H9 (cell line): ENCODE results near the gene SPRY2. TPM values are rescaled to one million over a fixed set of nuclear protein-coding genes. Genes with fewer than 3 reads are reported as not detected.

Experiments used
- DNase-seq: peaks from one replicate; pipeline ENCODE4 v3.0.0-alpha.2; 2017
- H2AFZ ChIP-seq: one replicate; pipeline ENCODE4 v1.6.1; 2013; ENCODE audit warnings: mild to moderate bottlenecking, low read length, control low read depth, moderate library complexity
- H2AK5ac ChIP-seq: 2 replicates; pipeline ENCODE4 v1.6.1; 2013; ENCODE audit warnings: low read length, control low read depth, mixed read lengths; ENCODE audit not compliant: insufficient read length
- H2BK120ac ChIP-seq: one replicate; pipeline ENCODE4 v1.6.1; 2013; ENCODE audit warnings: low read depth, mild to moderate bottlenecking, low read length, control low read depth, inconsistent platforms; ENCODE audit not compliant: poor library complexity, severe bottlenecking
- H2BK12ac ChIP-seq: 2 replicates; pipeline ENCODE4 v1.6.1; 2013; ENCODE audit warnings: low read length, control low read depth, mixed read lengths, low read depth; ENCODE audit not compliant: insufficient read length
- H2BK15ac ChIP-seq: 2 replicates; pipeline ENCODE4 v1.6.1; 2013; ENCODE audit warnings: low read depth, low read length, control low read depth
- H2BK20ac ChIP-seq: one replicate; pipeline ENCODE4 v1.6.1; 2013; ENCODE audit warnings: low read depth, mild to moderate bottlenecking, low read length, control low read depth, inconsistent platforms; ENCODE audit not compliant: poor library complexity, severe bottlenecking
- H2BK5ac ChIP-seq: 2 replicates; pipeline ENCODE4 v1.6.1; 2013; ENCODE audit warnings: low read length, control low read depth, mixed read lengths; ENCODE audit not compliant: insufficient read length
- H3K14ac ChIP-seq: 2 replicates; pipeline ENCODE4 v1.6.1; 2013; ENCODE audit warnings: low read length, control low read depth; ENCODE audit not compliant: insufficient read depth
- H3K18ac ChIP-seq: 2 replicates; pipeline ENCODE4 v1.6.1; 2013; ENCODE audit warnings: low read depth, mild to moderate bottlenecking, mixed read lengths, low read length, control low read depth; ENCODE audit not compliant: insufficient read length
- H3K23ac ChIP-seq: 2 replicates; pipeline ENCODE4 v1.6.1; 2013; ENCODE audit warnings: low read length, control low read depth, mixed read lengths, low read depth; ENCODE audit not compliant: insufficient read length
- H3K23me2 ChIP-seq: 2 replicates; pipeline ENCODE4 v1.6.1; 2013; ENCODE audit warnings: low read depth, mild to moderate bottlenecking, mixed read lengths, low read length, control low read depth; ENCODE audit not compliant: insufficient read length, poor library complexity, severe bottlenecking
- H3K27ac ChIP-seq: 2 replicates; pipeline ENCODE4 v1.5.1; 2013; ENCODE audit warnings: low read length, control low read depth, mixed read lengths, low read depth; ENCODE audit not compliant: insufficient read length
- H3K27me3 ChIP-seq: 2 replicates; pipeline ENCODE4 v1.6.1; 2013; ENCODE audit warnings: low read length, control low read depth, inconsistent platforms; ENCODE audit not compliant: insufficient read depth
- H3K4ac ChIP-seq: 2 replicates; pipeline ENCODE4 v1.6.1; 2013; ENCODE audit warnings: low read depth, mild to moderate bottlenecking, control low read depth, inconsistent platforms, low read length, moderate library complexity
- H3K4me1 ChIP-seq: 2 replicates; pipeline ENCODE4 v1.6.1; 2013; ENCODE audit warnings: low read length, control low read depth, inconsistent platforms; ENCODE audit not compliant: insufficient read depth
- H3K4me2 ChIP-seq: 2 replicates; pipeline ENCODE4 v1.6.1; 2013; ENCODE audit warnings: low read length, control low read depth, mixed read lengths; ENCODE audit not compliant: insufficient read length, insufficient read depth
- H3K56ac ChIP-seq: 2 replicates; pipeline ENCODE4 v1.6.1; 2013; ENCODE audit warnings: low read depth, mild to moderate bottlenecking, mixed read lengths, low read length, control low read depth; ENCODE audit not compliant: insufficient read length
- H3K79me1 ChIP-seq: 2 replicates; pipeline ENCODE4 v1.6.1; 2013; ENCODE audit warnings: low read depth, mild to moderate bottlenecking, moderate library complexity, low read length, control low read depth, inconsistent platforms; ENCODE audit not compliant: insufficient read depth, poor library complexity, severe bottlenecking
- H3K79me2 ChIP-seq: 2 replicates; pipeline ENCODE4 v1.6.1; 2013; ENCODE audit warnings: low read length, control low read depth, inconsistent platforms; ENCODE audit not compliant: insufficient read depth
- H3K9ac ChIP-seq: 2 replicates; pipeline ENCODE4 v1.6.1; 2013; ENCODE audit warnings: low read length, control low read depth, mixed read lengths; ENCODE audit not compliant: insufficient read length; ENCODE audit errors: extremely low read depth
- H3K9me3 ChIP-seq: one replicate; pipeline ENCODE4 v1.6.1; 2013; ENCODE audit warnings: low read depth, low read length, inconsistent platforms; ENCODE audit not compliant: control insufficient read depth
- H3T11ph ChIP-seq: one replicate; pipeline ENCODE4 v1.6.1; 2013; ENCODE audit warnings: mild to moderate bottlenecking, low read length, control low read depth, inconsistent platforms
- H4K20me1 ChIP-seq: one replicate; pipeline ENCODE4 v1.6.1; 2013; ENCODE audit not compliant: control insufficient read depth, insufficient read length, insufficient read depth
- H4K5ac ChIP-seq: 2 replicates; pipeline ENCODE4 v1.6.1; 2013; ENCODE audit warnings: low read depth, mild to moderate bottlenecking, mixed read lengths, low read length, control low read depth; ENCODE audit not compliant: insufficient read length
- H4K8ac ChIP-seq: replicated peaks from 2 replicates; pipeline ENCODE4 v1.6.1; 2013; ENCODE audit warnings: low read length, control low read depth, mixed read lengths, low read depth; ENCODE audit not compliant: insufficient read length
- H4K91ac ChIP-seq: 2 replicates; pipeline ENCODE4 v1.6.1; 2013; ENCODE audit warnings: low read depth, mild to moderate bottlenecking, moderate library complexity, mixed read lengths, low read length, control low read depth; ENCODE audit not compliant: insufficient read length
- H3K27ac Mint-ChIP-seq, 3 experiments: 2 replicates in 2 of 3; 3 replicates in 1 of 3; pipeline ENCODE4 v1.8.0; 2020 to 2021; ENCODE audit warnings: mixed read lengths in 3 of 3, mild to moderate bottlenecking in 1 of 3, moderate library complexity in 1 of 3
- H3K27me3 Mint-ChIP-seq: 2 replicates; pipeline ENCODE4 v1.8.0; 2021; ENCODE audit warnings: low read depth, mild to moderate bottlenecking, moderate library complexity, mixed read lengths
- H3K36me3 Mint-ChIP-seq, 3 experiments: 2 replicates in 2 of 3; 3 replicates in 1 of 3; pipeline ENCODE4 v1.8.0; 2020 to 2021; ENCODE audit warnings: low read depth in 3 of 3, mixed read lengths in 3 of 3; ENCODE audit not compliant: insufficient read depth in 1 of 3
- H3K4me1 Mint-ChIP-seq, 2 experiments: 2 replicates each; pipeline ENCODE4 v1.8.0; 2020; ENCODE audit warnings: mixed read lengths in 2 of 2
- H3K4me3 Mint-ChIP-seq, 2 experiments: 2 replicates in 1 of 2; 3 replicates in 1 of 2; pipeline ENCODE4 v1.8.0; 2020 to 2021; ENCODE audit warnings: mild to moderate bottlenecking in 2 of 2, mixed read lengths in 2 of 2, moderate library complexity in 1 of 2
- H3K9me3 Mint-ChIP-seq, 2 experiments: 2 replicates in 1 of 2; 3 replicates in 1 of 2; pipeline ENCODE4 v1.8.0; 2020; ENCODE audit warnings: mild to moderate bottlenecking in 2 of 2, mixed read lengths in 2 of 2, moderate library complexity in 1 of 2
- WGBS: extraction: QIAGEN DNeasy Blood & Tissue Kit; methylation state at CpG from one replicate; pipeline ENCODE4 v1.1.7; 2013; ENCODE audit warnings: missing lambda C conversion rate, low lambda C conversion rate, mixed read lengths; ENCODE audit not compliant: insufficient read length; ENCODE audit errors: extremely low coverage; 5-methylcytosine and 5-hydroxymethylcytosine counted together
- total RNA-seq: library from RNA; stranded (reverse); gene quantifications from 2 replicates; pipeline ENCODE4 v1.2.1, GENCODE V29; 2021
- TF ChIP-seq, protein P1 (sequence below): fragments of 200-600 bp; sonication (generic); conservative IDR thresholded peaks from 3 replicates; pipeline ENCODE4 v1.8.0; 2021; ENCODE audit warnings: antibody characterized with exemption, mild to moderate bottlenecking

SPRY2 gene
- total RNA-seq, 1 experiment from 2014 or later: 56.4 TPM

DNA sequence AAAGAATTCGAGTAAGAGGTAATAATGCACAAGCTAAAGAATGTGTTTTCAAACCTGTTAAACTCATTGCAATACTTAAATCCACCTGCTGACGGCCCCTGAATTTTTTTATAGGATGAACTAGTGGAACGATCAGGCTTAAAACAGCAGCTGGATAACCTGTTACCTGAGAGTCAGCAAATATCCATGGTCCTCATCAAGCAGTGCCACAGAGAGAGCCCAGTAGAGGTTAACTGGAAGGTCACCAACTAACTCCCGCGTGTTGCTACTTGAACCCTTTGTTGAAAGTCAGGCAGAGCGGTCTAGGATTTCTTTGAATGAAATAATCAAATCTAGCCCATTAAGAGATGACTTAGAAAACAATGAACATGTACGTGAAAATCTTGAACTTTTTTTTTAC lies 47.6 kb upstream of the SPRY2 start:
- Histone ChIP-seq H3K23me2 (no peaks in the 10 kb centered on the region), H3K9me3 (no peaks in the 10 kb centered on the region), H3K27me3 (no peaks in the 10 kb centered on the region), H4K20me1 (no peaks in the 10 kb centered on the region), H2BK5ac (no peak overlapping the region), H3T11ph (no peak overlapping the region), H3K4me1 (no peaks in the 10 kb centered on the region), H3K4ac (no peak overlapping the region), H3K9ac (no peak overlapping the region), H2BK20ac (no peak overlapping the region), H3K4me2 (no peak overlapping the region), H4K5ac (no peak overlapping the region), H4K8ac (no peak overlapping the region), H2BK12ac (no peak overlapping the region), H3K18ac (no peak overlapping the region), H2AFZ (no peak overlapping the region), H3K79me1 (no peaks in the 10 kb centered on the region), H2BK15ac (no peak overlapping the region), H3K14ac (no peak overlapping the region), H3K56ac (no peak overlapping the region), H2BK120ac (no peak overlapping the region), H3K79me2 (no peaks in the 10 kb centered on the region), H3K27ac (no peak overlapping the region), H4K91ac (no peak overlapping the region), H2AK5ac (no peak overlapping the region), H3K23ac (no peak overlapping the region)
- Mint-ChIP-seq H3K27me3 (no peaks in the 10 kb centered on the region), H3K27ac (no peak overlapping the region), H3K4me1 (no peaks in the 10 kb centered on the region), H3K9me3 (peaks cover 9 to 10% of the 10 kb centered on the region in 2 experiments), H3K36me3 (peaks cover 2 to 5% (median 4%) of the 10 kb centered on the region in 3 experiments; a peak in 5 of 7 replicates), H3K4me3 (no peak overlapping the region)
- WGBS: no CpG with 5 or more reads among the region's 7 CpGs
- DNase-seq: no peak
- TF ChIP-seq, protein P1, sequence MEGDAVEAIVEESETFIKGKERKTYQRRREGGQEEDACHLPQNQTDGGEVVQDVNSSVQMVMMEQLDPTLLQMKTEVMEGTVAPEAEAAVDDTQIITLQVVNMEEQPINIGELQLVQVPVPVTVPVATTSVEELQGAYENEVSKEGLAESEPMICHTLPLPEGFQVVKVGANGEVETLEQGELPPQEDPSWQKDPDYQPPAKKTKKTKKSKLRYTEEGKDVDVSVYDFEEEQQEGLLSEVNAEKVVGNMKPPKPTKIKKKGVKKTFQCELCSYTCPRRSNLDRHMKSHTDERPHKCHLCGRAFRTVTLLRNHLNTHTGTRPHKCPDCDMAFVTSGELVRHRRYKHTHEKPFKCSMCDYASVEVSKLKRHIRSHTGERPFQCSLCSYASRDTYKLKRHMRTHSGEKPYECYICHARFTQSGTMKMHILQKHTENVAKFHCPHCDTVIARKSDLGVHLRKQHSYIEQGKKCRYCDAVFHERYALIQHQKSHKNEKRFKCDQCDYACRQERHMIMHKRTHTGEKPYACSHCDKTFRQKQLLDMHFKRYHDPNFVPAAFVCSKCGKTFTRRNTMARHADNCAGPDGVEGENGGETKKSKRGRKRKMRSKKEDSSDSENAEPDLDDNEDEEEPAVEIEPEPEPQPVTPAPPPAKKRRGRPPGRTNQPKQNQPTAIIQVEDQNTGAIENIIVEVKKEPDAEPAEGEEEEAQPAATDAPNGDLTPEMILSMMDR: no peak
